GM12873 (cell line): ENCODE measurements around the gene OST4.

ENCODE experiments used
- TF ChIP-seq, protein P1 (sequence below): IDR thresholded peaks from 2 replicates; pipeline ENCODE4 v1.5.1; 2012; ENCODE audit warnings: low read depth, mild to moderate bottlenecking, moderate library complexity, low read length, control low read depth; ENCODE audit not compliant: insufficient read depth; ENCODE audit errors: missing control alignments

OST4 gene

DNA sequence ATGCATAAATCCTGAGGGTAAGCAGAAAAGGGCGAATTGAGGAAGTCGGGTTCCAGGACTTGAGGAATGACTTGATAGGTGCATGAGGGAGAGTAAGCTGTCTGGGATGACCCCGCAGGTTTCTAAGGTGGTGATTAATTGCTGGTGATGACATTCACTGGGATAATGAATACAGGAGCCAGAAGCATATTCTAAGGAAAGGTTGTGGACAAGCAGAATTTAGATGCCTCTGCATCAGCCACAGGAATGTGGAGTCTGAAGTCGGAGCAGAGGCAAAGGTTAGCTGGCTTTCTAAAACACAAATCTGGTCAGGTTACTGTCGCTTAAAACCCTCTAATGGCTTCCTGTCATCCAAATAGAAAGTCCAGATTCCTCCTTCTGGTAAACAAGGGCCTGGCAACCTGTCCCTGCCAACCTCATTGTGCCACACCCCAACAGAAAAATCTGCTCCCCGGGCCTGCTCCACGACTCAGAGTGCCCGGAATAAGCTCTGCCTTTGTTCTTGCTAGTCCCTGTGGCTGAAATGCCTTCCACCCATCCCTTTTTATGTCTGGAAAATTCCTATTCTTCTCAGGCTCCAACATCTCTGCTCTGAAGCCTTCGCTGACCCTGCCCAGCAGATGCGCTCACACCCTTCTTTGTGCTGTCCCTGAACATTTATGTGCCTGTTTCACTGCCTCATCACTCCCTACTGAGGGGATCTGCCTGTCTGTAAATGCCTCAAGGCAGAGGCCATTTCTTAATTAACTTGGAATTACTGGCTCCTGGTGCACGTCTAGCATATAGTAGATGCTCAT lies 50.0 kb downstream of the OST4 start:
- TF ChIP-seq, protein P1, sequence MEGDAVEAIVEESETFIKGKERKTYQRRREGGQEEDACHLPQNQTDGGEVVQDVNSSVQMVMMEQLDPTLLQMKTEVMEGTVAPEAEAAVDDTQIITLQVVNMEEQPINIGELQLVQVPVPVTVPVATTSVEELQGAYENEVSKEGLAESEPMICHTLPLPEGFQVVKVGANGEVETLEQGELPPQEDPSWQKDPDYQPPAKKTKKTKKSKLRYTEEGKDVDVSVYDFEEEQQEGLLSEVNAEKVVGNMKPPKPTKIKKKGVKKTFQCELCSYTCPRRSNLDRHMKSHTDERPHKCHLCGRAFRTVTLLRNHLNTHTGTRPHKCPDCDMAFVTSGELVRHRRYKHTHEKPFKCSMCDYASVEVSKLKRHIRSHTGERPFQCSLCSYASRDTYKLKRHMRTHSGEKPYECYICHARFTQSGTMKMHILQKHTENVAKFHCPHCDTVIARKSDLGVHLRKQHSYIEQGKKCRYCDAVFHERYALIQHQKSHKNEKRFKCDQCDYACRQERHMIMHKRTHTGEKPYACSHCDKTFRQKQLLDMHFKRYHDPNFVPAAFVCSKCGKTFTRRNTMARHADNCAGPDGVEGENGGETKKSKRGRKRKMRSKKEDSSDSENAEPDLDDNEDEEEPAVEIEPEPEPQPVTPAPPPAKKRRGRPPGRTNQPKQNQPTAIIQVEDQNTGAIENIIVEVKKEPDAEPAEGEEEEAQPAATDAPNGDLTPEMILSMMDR: no peak
